HCT116 (cell line): ENCODE results near the gene FANK1. TPM values are rescaled to one million over a fixed set of nuclear protein-coding genes. Genes with fewer than 3 reads are reported as not detected.
"Not testable (repeated sequence)": the region's sequence is repeated elsewhere in the genome, so short reads cannot be mapped to it uniquely, and the experiment has no call there.

Source experiments
- ATAC-seq: fragments of 200-7000 bp; cut with Tn5 transposase; 2 replicates; pipeline ENCODE4 v1.9.1; 2020; ENCODE audit warnings: mild to moderate bottlenecking, moderate library complexity
- BruUV-seq: library from RNA; stranded (reverse); fragments of 400-500 nt; replicated peaks from 2 replicates; lab custom pipeline; 2021; lab: Mats Ljungman, UMichigan
- CTCF ChIA-PET: fragments of 300-600 bp; sonication (Branson Sonifier 250); formaldehyde crosslinking; loops from one replicate; lab custom pipeline; 2021; ENCODE audit warnings: antibody characterized with exemption; lab: Charles Lee
- POLR2A ChIA-PET: fragments of 300-600, 350-600 bp; sonication (Branson Sonifier 250); formaldehyde crosslinking; loops from one replicate; lab custom pipeline; 2021; ENCODE audit warnings: antibody characterized with exemption; lab: Charles Lee
- RAD21 ChIA-PET, 2 experiments: fragments of 300-600 bp; sonication (Branson Sonifier 250); formaldehyde crosslinking; loops; one replicate each; lab custom pipeline; 2023; ENCODE audit warnings: low total read pairs in 2 of 2; ENCODE audit not compliant: uncharacterized antibody in 2 of 2, unreplicated experiment in 2 of 2, low non-redundant PET in 1 of 2; lab: Charles Lee
- DNase-seq: peaks from one replicate; pipeline ENCODE4 v3.0.0-alpha.2; 2010; ENCODE audit warnings: low read depth, low spot score
- H2AFZ ChIP-seq: fragments of 200-600 bp; shearing (Covaris generic), sonication (generic); 2 replicates; pipeline ENCODE4 v1.6.1; 2017; ENCODE audit warnings: low read depth, mixed run types, mixed read lengths, antibody characterized with exemption, low read length; ENCODE audit not compliant: poor library complexity, severe bottlenecking
- H3K27ac ChIP-seq: 2 replicates; pipeline ENCODE4 v1.5.1; 2012; ENCODE audit warnings: low read depth, low read length
- H3K27me3 ChIP-seq: fragments of 200-600 bp; sonication (generic); 2 replicates; pipeline ENCODE4 v1.6.1; 2016; ENCODE audit warnings: mixed run types, low read length, mixed read lengths; ENCODE audit not compliant: insufficient read depth
- H3K36me3 ChIP-seq, 2 experiments: fragments of 200-500 bp in 1 of 2; fragments of 200-600 bp in 1 of 2; sonication (Bioruptor generic) in 1 of 2; sonication (generic) in 1 of 2; 2 replicates each; pipeline versions ENCODE4 v1.5.1 to v1.6.1; 2014 to 2016; ENCODE audit warnings: low read length in 2 of 2, inconsistent platforms in 1 of 2, mixed read lengths in 1 of 2, mixed run types in 1 of 2; ENCODE audit not compliant: insufficient read depth in 2 of 2, control insufficient read depth in 1 of 2
- H3K4me1 ChIP-seq, 2 experiments: fragments of 200-600 bp in 1 of 2; sonication (generic) in 1 of 2; 2 replicates each; pipeline versions ENCODE4 v1.5.1 to v1.6.1; 2012 to 2017; ENCODE audit warnings: low read length in 2 of 2, inconsistent platforms in 1 of 2, mild to moderate bottlenecking in 1 of 2, mixed read lengths in 1 of 2, mixed run types in 1 of 2, moderate library complexity in 1 of 2; ENCODE audit not compliant: insufficient read depth in 2 of 2, control insufficient read depth in 1 of 2
- H3K4me2 ChIP-seq: fragments of 200-600 bp; sonication (generic); 2 replicates; pipeline ENCODE4 v1.6.1; 2017; ENCODE audit warnings: mixed run types, low read length, mixed read lengths
- H3K4me3 ChIP-seq, 2 experiments: fragments of 200-600 bp in 1 of 2; sonication (generic) in 1 of 2; replicated peaks in 1 of 2; 2 replicates each; pipeline ENCODE4 v1.5.1; 2011 to 2016; ENCODE audit warnings: low read length in 2 of 2, control low read depth in 1 of 2, low read depth in 1 of 2, mild to moderate bottlenecking in 1 of 2, mixed read lengths in 1 of 2, mixed run types in 1 of 2
- H3K79me2 ChIP-seq: fragments of 200-600 bp; sonication (generic); 2 replicates; pipeline ENCODE4 v1.6.1; 2017; ENCODE audit warnings: mild to moderate bottlenecking, mixed run types, low read length, moderate library complexity, mixed read lengths; ENCODE audit not compliant: insufficient read depth
- H3K9ac ChIP-seq: fragments of 200-600 bp; sonication (generic); 2 replicates; pipeline ENCODE4 v1.6.1; 2016; ENCODE audit warnings: low read length, mixed read lengths
- H3K9me2 ChIP-seq: fragments of 200-600 bp; sonication (generic), shearing (Covaris generic); 2 replicates; pipeline ENCODE4 v1.6.1; 2017; ENCODE audit warnings: mixed run types, mild to moderate bottlenecking, moderate library complexity; ENCODE audit not compliant: insufficient read depth
- H3K9me3 ChIP-seq, 2 experiments: fragments of 200-500 bp in 1 of 2; fragments of 200-600 bp in 1 of 2; sonication (Bioruptor generic) in 1 of 2; sonication (generic) in 1 of 2; 2 replicates each; pipeline ENCODE4 v1.6.1; 2014 to 2017; ENCODE audit warnings: low read length in 2 of 2, mixed read lengths in 2 of 2, inconsistent platforms in 1 of 2, low read depth in 1 of 2, mild to moderate bottlenecking in 1 of 2, mixed run types in 1 of 2, moderate library complexity in 1 of 2; ENCODE audit not compliant: control insufficient read depth in 1 of 2, insufficient read depth in 1 of 2
- H4K20me1 ChIP-seq: fragments of 200-600 bp; sonication (generic), shearing (Covaris generic); 2 replicates; pipeline ENCODE4 v1.6.1; 2017; ENCODE audit warnings: mixed run types, mild to moderate bottlenecking, moderate library complexity; ENCODE audit not compliant: insufficient read depth
- CBX3 ChIP-seq: IDR thresholded peaks from 2 replicates; pipeline ENCODE4 v1.6.1; 2012; ENCODE audit warnings: low read depth
- CTCF ChIP-seq, 3 experiments: fragments of 200-600 bp in 1 of 3; sonication (generic) in 1 of 3; IDR thresholded peaks in 2 of 3; conservative IDR thresholded peaks in 1 of 3; 2 replicates each; pipeline ENCODE4 v1.5.1; 2012 to 2017; ENCODE audit warnings: low read depth in 2 of 3, low read length in 2 of 3, antibody characterized with exemption in 1 of 3, borderline replicate concordance in 1 of 3, control low read depth in 1 of 3, mild to moderate bottlenecking in 1 of 3, mixed read lengths in 1 of 3, mixed run types in 1 of 3, moderate library complexity in 1 of 3; ENCODE audit not compliant: insufficient read depth in 1 of 3
- EZH2 ChIP-seq: fragments of 200-600 bp; sonication (generic); IDR thresholded peaks from 2 replicates; pipeline ENCODE4 v1.6.1; 2017; ENCODE audit warnings: antibody characterized with exemption, mixed run types
- FOSL1 ChIP-seq: IDR thresholded peaks from 2 replicates; pipeline ENCODE4 v1.6.1; 2012; ENCODE audit warnings: low read depth
- JUND ChIP-seq: IDR thresholded peaks from 2 replicates; pipeline ENCODE4 v1.6.1; 2012
- MAX ChIP-seq: IDR thresholded peaks from 2 replicates; pipeline ENCODE4 v1.6.1; 2012
- POLR2A ChIP-seq: IDR thresholded peaks from 2 replicates; pipeline ENCODE4 v1.7.0; 2011; ENCODE audit warnings: borderline replicate concordance; ENCODE audit not compliant: insufficient read depth, insufficient read length; ENCODE audit errors: extremely low read depth
- RAD21 ChIP-seq: IDR thresholded peaks from 2 replicates; pipeline ENCODE4 v1.6.1; 2012; ENCODE audit warnings: low read depth, mild to moderate bottlenecking
- SP1 ChIP-seq: IDR thresholded peaks from 2 replicates; pipeline ENCODE4 v1.6.1; 2012; ENCODE audit warnings: low read depth
- SRF ChIP-seq: IDR thresholded peaks from 2 replicates; pipeline ENCODE4 v1.6.1; 2012; ENCODE audit warnings: low read depth
- ZNF274 ChIP-seq: fragments of 200-500 bp; sonication (Bioruptor generic); IDR thresholded peaks from 2 replicates; pipeline ENCODE4 v1.6.1; 2014; ENCODE audit warnings: mild to moderate bottlenecking, low read depth, low read length, inconsistent platforms
- intact Hi-C: fragments of 100-400 bp; cut with micrococcal nuclease; formaldehyde crosslinking; loops from 2 replicates; pipeline ENCODE4 v1.10.0; 2022
- total RNA-seq: library from RNA; stranded (reverse); gene quantifications from one replicate; pipeline ENCODE4 v1.2.1, GENCODE V29; 2021; ENCODE audit not compliant: unreplicated experiment

The FANK1 gene
- total RNA-seq, 1 experiment from 2014 or later = 5.4 TPM

GRCh38 chr10:125925262-125925834 is 29.0 kb downstream of the FANK1 start:
- no peak for ATAC-seq
- no peak overlapping the region for H3K4me2 ChIP-seq
- no TSS peak for BruUV-seq
- no peaks in the 10 kb centered on the region for H3K9me3 ChIP-seq
- no peak overlapping the region for H3K9ac ChIP-seq
- no peaks in the 10 kb centered on the region for H4K20me1 ChIP-seq
- ChIA-PET RAD21 (no interaction called here), CTCF (interaction anchor here (2.0 kb wide), 1 partner anchor 9 kb away, joined by 5 read pairs; no protein-coding TSS in a partner anchor), POLR2A (no interaction called here)
- H3K79me2 ChIP-seq = no peaks in the 10 kb centered on the region
- H3K27ac ChIP-seq = no peak overlapping the region
- no peak overlapping the region for H2AFZ ChIP-seq
- TF ChIP-seq ZNF274 (no peak), RAD21 (no peak)
- intact Hi-C loops = no loop called here
- no peaks in the 10 kb centered on the region for H3K27me3 ChIP-seq
- no peaks in the 10 kb centered on the region for H3K36me3 ChIP-seq
- H3K4me1 ChIP-seq = peaks cover 0 to 3% of the 10 kb centered on the region in 2 experiments; a peak in 1 of 4 replicates
- H3K4me3 ChIP-seq = no peak overlapping the region
- H3K9me2 ChIP-seq = no peaks in the 10 kb centered on the region
- no peak for DNase-seq

DNA sequence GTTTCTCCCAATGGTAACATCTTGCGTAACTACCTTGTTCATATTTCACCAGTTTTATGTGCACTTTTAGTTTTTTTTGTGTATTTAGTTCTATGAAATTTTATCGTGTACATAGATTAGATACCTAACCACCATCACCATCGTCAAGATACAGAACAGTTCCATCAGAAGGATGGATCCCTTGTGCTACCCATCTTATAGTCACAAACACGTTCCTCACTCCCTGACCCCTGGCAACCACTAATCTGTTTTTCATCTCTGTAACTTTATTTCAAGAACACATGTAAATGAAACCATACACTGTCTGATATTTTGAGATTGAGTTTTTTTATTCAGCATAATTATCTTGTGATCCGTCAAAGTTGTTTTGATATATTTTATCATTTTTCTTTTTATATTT is 29.9 kb downstream of the FANK1 start:
- Histone ChIP-seq H3K4me2 (no peak overlapping the region), H3K27me3 (no peaks in the 10 kb centered on the region), H3K9me2 (no peaks in the 10 kb centered on the region), H3K4me1 (peaks cover 0 to 4% of the 10 kb centered on the region in 2 experiments; a peak in 1 of 4 replicates), H3K36me3 (no peaks in the 10 kb centered on the region), H4K20me1 (no peaks in the 10 kb centered on the region), H3K27ac (no peak overlapping the region), H3K9me3 (no peaks in the 10 kb centered on the region), H3K4me3 (no peak overlapping the region), H3K79me2 (no peaks in the 10 kb centered on the region), H2AFZ (no peak overlapping the region), H3K9ac (no peak overlapping the region)
- ChIA-PET RAD21 (no interaction called here), POLR2A (no interaction called here), CTCF (no interaction called here)
- intact Hi-C loops = no loop called here
- TF ChIP-seq MAX (no peak), CBX3 (no peak), FOSL1 (no peak), CTCF (IDR thresholded peaks at IDR 0.05 in 2 of 3, conservative IDR thresholded peaks at IDR 0.05 in 1 of 3; ENCODE audit: borderline replicate concordance in 1 of 3, insufficient read depth in 1 of 3, low read depth in 2 of 3, low read length in 2 of 3) (no peak), EZH2 (no peak), POLR2A (no peak), SP1 (no peak), JUND (no peak), SRF (no peak)
- ATAC-seq (no peak), DNase-seq (no peak)
- no TSS peak for BruUV-seq

- intact Hi-C loops, POLR2A ChIA-PET, H3K36me3 ChIP-seq, RAD21 ChIA-PET, ATAC-seq, H3K27me3 ChIP-seq, H3K27ac ChIP-seq, H3K9me2 ChIP-seq, CTCF ChIA-PET, DNase-seq, H3K4me3 ChIP-seq, H2AFZ ChIP-seq, H3K4me2 ChIP-seq, H3K79me2 ChIP-seq, H3K4me1 ChIP-seq, H4K20me1 ChIP-seq, H3K9ac ChIP-seq, H3K9me3 ChIP-seq, BruUV-seq: not testable (repeated sequence)
Observed at GRCh38 chr10:125927265-125927664, 30.9 kb downstream of the FANK1 start.
